Subcutaneous adipose tissue (tissue), 4 donors: ENCODE results near the gene TRIM42. TPM values are rescaled to one million over a fixed set of nuclear protein-coding genes. Genes with fewer than 3 reads are reported as not detected.

ENCODE experiments used
- total RNA-seq, 4 donors: library from RNA; depleted of rRNA; stranded (reverse); fragments of >200 nt; gene quantifications; one replicate each; pipeline ENCODE4 v1.1.0, GENCODE V29; 2016
- TF ChIP-seq, protein P1 (sequence below): fragments of 450-650 bp; IDR thresholded peaks from one replicate; pipeline ENCODE4 v1.5.1; 2016; ENCODE audit warnings: low read depth, mild to moderate bottlenecking, control low read depth, antibody characterized with exemption, moderate library complexity

TRIM42 gene
- not detected for total RNA-seq

DNA sequence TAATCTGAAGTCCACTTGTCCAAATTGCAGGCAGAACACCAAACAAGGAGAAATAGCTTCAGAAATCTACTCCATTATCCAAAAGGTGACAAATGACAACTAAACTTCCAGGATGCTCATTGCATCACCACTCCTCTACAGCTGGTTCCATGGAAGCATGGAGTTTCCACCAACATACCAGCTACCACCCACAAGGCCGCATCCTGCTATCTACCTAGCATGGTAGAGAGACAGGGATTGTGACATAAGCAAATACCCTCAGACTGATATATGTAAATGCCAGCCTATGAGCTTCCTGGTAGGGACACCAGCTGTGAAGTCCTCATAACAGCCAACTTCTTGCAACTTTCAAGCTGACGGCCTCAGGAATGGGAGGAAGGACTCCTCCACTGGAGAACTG lies at the start of gene TRIM42:
TSS of gene TRIM42 (plus strand) at position 301 of the 400 bp plus-strand sequence. CDS start 166 bp downstream, outside the sequence.
- TF ChIP-seq, protein P1, sequence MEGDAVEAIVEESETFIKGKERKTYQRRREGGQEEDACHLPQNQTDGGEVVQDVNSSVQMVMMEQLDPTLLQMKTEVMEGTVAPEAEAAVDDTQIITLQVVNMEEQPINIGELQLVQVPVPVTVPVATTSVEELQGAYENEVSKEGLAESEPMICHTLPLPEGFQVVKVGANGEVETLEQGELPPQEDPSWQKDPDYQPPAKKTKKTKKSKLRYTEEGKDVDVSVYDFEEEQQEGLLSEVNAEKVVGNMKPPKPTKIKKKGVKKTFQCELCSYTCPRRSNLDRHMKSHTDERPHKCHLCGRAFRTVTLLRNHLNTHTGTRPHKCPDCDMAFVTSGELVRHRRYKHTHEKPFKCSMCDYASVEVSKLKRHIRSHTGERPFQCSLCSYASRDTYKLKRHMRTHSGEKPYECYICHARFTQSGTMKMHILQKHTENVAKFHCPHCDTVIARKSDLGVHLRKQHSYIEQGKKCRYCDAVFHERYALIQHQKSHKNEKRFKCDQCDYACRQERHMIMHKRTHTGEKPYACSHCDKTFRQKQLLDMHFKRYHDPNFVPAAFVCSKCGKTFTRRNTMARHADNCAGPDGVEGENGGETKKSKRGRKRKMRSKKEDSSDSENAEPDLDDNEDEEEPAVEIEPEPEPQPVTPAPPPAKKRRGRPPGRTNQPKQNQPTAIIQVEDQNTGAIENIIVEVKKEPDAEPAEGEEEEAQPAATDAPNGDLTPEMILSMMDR: no peak

DNA sequence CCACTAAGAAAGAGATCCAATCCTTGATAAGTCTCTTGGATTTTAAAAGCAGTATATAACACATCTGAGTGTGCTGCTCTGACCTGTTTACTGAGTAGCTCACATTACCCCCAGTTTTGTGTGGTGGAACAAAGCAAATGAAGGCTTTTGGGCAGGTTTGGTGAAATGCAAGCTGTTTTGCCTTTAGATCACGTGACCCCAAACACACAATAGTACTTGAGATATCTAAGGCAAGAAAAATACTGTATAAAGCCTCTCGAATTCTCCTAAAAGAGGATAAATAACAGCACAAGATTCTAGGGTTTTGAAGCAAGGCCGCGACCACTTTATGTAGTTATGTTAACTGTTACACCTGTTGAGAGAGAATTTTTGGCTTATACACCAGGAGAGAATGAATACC lies 49.3 kb upstream of the TRIM42 start:
- TF ChIP-seq, protein P1: no peak

DNA sequence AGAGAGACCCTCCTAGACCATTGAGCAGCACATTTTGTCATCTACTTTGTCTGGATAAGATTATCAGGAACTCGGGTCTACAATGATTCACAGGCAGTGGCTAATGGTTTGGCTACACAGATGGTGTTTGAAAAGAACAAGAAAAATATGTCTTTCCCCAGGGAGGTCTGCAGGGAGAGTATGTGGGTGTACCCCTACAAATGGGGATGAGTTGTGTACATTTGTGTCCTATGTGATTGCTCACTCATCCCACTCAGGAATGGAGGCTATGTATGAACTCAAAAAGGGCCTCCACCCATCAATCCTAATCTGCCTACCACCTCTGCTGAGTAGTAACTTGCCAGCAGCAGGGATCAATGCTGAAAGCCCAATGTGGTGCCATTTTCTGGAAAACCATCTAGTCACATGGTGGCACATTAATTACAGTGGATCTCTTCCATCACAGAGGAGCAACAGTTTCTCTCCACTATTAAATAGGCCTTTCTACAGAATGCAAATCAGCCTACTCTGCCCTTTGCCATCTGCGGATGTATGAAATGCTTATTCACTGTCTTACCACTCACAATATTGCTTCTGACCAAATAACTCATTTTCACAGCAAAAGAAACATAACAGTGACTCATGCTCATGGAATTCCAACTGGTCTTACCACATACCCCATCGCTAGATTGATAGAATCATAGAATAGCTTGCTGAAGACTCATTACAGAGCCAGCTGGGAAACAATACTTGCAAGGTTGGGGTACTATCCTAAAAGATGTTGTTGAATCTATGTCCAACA lies 48.3 kb upstream of the TRIM42 start:
- TF ChIP-seq, protein P1: no peak

DNA sequence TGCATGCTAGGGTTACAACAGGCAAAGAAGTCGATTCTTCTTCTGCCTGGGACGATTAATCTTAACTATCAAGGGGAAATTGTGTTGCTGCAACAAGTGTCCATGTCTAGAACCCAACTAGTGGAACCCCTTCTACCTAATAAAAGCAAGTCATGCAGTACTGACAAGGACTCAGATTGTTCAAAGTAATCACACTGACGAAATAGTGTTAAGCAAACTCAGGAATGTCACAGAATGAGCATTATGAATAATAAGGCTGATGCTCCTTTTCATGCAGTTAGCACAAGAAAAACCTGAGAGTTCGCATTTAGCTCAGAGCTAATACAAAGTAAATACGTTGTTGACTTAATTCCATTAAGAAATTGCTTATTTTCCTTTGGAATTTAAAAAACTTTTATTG lies 47.5 kb upstream of the TRIM42 start:
- TF ChIP-seq, protein P1: no peak

DNA sequence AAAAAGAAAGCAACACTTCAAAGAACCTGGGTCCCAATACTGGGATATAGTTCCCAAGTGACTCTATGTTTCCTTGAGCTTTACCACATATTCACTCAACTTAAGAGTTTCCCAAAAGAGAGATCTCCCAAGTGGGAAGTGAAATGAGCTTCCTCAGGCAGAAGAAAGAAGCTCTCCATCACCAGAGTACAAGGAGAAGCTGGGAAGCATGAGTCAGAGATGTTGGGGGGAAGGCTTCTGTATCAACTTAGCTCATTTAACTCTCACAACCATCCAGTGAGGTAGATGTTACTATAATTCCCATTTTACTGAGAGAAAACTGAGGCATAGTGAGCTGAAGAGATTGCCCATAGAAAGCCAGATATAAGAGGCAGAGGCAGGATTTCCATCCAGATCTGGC lies 47.0 kb upstream of the TRIM42 start:
- TF ChIP-seq, protein P1: no peak

GRCh38 chr3:140635276-140635675 lies 42.6 kb upstream of the TRIM42 start:
- TF ChIP-seq, protein P1: no peak

- TF ChIP-seq, protein P1: no peak
Measured at GRCh38 chr3:140636406-140637138, 41.3 kb upstream of the TRIM42 start.
